Endothelial cell of umbilical vein (primary cell): Measurements from ENCODE around the gene TEDC2. TPM values are rescaled to one million over a fixed set of nuclear protein-coding genes. Genes with fewer than 3 reads are reported as not detected.

ENCODE experiments used
- BruUV-seq: library from RNA; stranded (reverse); fragments of 400-500 nt; replicated peaks from 2 replicates; lab custom pipeline; 2021; lab: Mats Ljungman, UMichigan
- CTCF ChIA-PET: fragments of 300-600, 350-600 bp; sonication (Branson Sonifier 250); formaldehyde crosslinking; loops from one replicate; lab custom pipeline; 2021; ENCODE audit warnings: antibody characterized with exemption, inconsistent platforms; lab: Charles Lee
- POLR2A ChIA-PET: fragments of 300-600, 350-600 bp; sonication (Branson Sonifier 250); formaldehyde crosslinking; loops from one replicate; lab custom pipeline; 2021; ENCODE audit warnings: antibody characterized with exemption, inconsistent platforms; lab: Charles Lee
- DNase-seq: peaks from one replicate; pipeline ENCODE4 v3.0.0-alpha.2; 2011; ENCODE audit warnings: low read depth, low spot score
- FAIRE-seq: peaks from 2 replicates; lab custom pipeline; 2011; peaks lifted over from hg19 to GRCh38; lab: Jason Lieb, UNC
- H2AFZ ChIP-seq: 2 replicates; pipeline ENCODE4 v1.6.0; 2012; ENCODE audit warnings: low read depth, low read length, control low read depth, inconsistent platforms
- H3K27ac ChIP-seq: 2 replicates; pipeline ENCODE4 v1.5.1; 2011; ENCODE audit warnings: low read depth, mild to moderate bottlenecking, control low read depth, low read length, moderate library complexity; ENCODE audit not compliant: insufficient read depth
- H3K27me3 ChIP-seq, 2 experiments: 2 replicates each; pipeline versions ENCODE4 v1.6.0 to v1.6.1; 2011; ENCODE audit warnings: low read length in 2 of 2, mixed read lengths in 1 of 2; ENCODE audit not compliant: control insufficient read depth in 2 of 2, insufficient read depth in 2 of 2
- H3K36me3 ChIP-seq, 2 experiments: 2 replicates in 1 of 2; 3 replicates in 1 of 2; pipeline ENCODE4 v1.5.1; 2011; ENCODE audit warnings: low read length in 2 of 2, mild to moderate bottlenecking in 1 of 2, moderate library complexity in 1 of 2; ENCODE audit not compliant: control insufficient read depth in 2 of 2, insufficient read depth in 2 of 2; ENCODE audit errors: extremely low read depth in 1 of 2
- H3K4me1 ChIP-seq: 3 replicates; pipeline ENCODE4 v1.5.1; 2011; ENCODE audit warnings: mild to moderate bottlenecking, low read length; ENCODE audit not compliant: control insufficient read depth, insufficient read depth; ENCODE audit errors: extremely low read depth
- H3K4me2 ChIP-seq: 2 replicates; pipeline ENCODE4 v1.6.1; 2011; ENCODE audit warnings: low read length, control low read depth, mixed read lengths; ENCODE audit not compliant: insufficient read depth
- H3K4me3 ChIP-seq, 3 experiments: fragments of 200-600 bp in 1 of 3; sonication (generic), shearing (Covaris generic) in 1 of 3; replicated peaks in 1 of 3; 2 replicates each; pipeline ENCODE4 v1.5.1; 2011 to 2016; ENCODE audit warnings: control low read depth in 3 of 3, low read length in 3 of 3, mild to moderate bottlenecking in 2 of 3, inconsistent platforms in 1 of 3, low read depth in 1 of 3, moderate library complexity in 1 of 3; ENCODE audit not compliant: insufficient read depth in 1 of 3
- H3K79me2 ChIP-seq: 2 replicates; pipeline ENCODE4 v1.6.0; 2012; ENCODE audit warnings: low read length, inconsistent platforms; ENCODE audit not compliant: control insufficient read depth, insufficient read depth
- H3K9ac ChIP-seq: replicated peaks from 2 replicates; pipeline ENCODE3; 2011; ENCODE audit warnings: low read length, control low read depth; ENCODE audit not compliant: insufficient read depth; ENCODE audit errors: extremely low read depth
- H3K9me1 ChIP-seq: replicated peaks from 3 replicates; pipeline ENCODE4 v1.6.0; 2011; ENCODE audit warnings: mild to moderate bottlenecking, low read length; ENCODE audit not compliant: control insufficient read depth, insufficient read depth; ENCODE audit errors: extremely low read depth
- H3K9me3 ChIP-seq: replicated peaks from 2 replicates; pipeline ENCODE4 v1.5.1; 2012; ENCODE audit warnings: low read length, inconsistent platforms; ENCODE audit not compliant: control insufficient read depth, insufficient read depth
- H4K20me1 ChIP-seq: replicated peaks from 2 replicates; pipeline ENCODE3; 2011; ENCODE audit warnings: mild to moderate bottlenecking, low read length; ENCODE audit not compliant: control insufficient read depth, insufficient read depth; ENCODE audit errors: extremely low read depth
- EZH2 ChIP-seq: IDR thresholded peaks from 2 replicates; pipeline ENCODE4 v1.6.1; 2012; ENCODE audit warnings: borderline replicate concordance, low read depth, mild to moderate bottlenecking, moderate library complexity, low read length, inconsistent platforms; ENCODE audit not compliant: severe bottlenecking
- FOS ChIP-seq: IDR thresholded peaks from 2 replicates; pipeline ENCODE4 v1.6.1; 2011; ENCODE audit warnings: mild to moderate bottlenecking, low read length, moderate library complexity, borderline replicate concordance; ENCODE audit not compliant: insufficient read depth
- GATA2 ChIP-seq: IDR thresholded peaks from 2 replicates; pipeline ENCODE4 v1.7.0; 2011; ENCODE audit warnings: low read depth, mild to moderate bottlenecking, moderate library complexity, mixed read lengths, low read length; ENCODE audit not compliant: insufficient read length, insufficient read depth
- MYC ChIP-seq: IDR thresholded peaks from one replicate; pipeline ENCODE4 v1.6.1; 2011; ENCODE audit warnings: mild to moderate bottlenecking, low read depth, low read length
- POLR2A ChIP-seq: IDR thresholded peaks from 2 replicates; pipeline ENCODE4 v1.6.1; 2012; ENCODE audit warnings: low read depth, mild to moderate bottlenecking, control low read depth, low read length
- dilution Hi-C: fragments of 300-500 bp; cut with MboI; formaldehyde crosslinking; loops from one replicate; pipeline ENCODE4 v1.15.0; 2019; ENCODE audit warnings: low sequenced_read_pairs; ENCODE audit not compliant: extremely low pct_ligation_motif_present
- intact Hi-C: fragments of 100-400 bp; cut with micrococcal nuclease; formaldehyde crosslinking; loops from one replicate; pipeline ENCODE4 v1.10.0; 2022
- polyA plus RNA-seq, 4 experiments: library from polyadenylated mRNA; depleted of rRNA in 3 of 4; stranded (reverse) in 3 of 4; unstranded in 1 of 4; fragments of >200 nt; gene quantifications; 2 replicates each; pipeline versions ENCODE4 v1.2.1 to v1.2.3, GENCODE V29; 2011 to 2012; ENCODE audit warnings: missing spikeins in 1 of 4
- total RNA-seq: library from RNA; stranded (reverse); gene quantifications from 2 replicates; pipeline ENCODE4 v1.2.3, GENCODE V29; 2021
- TF ChIP-seq, protein P1 (sequence below): IDR thresholded peaks from 2 replicates; pipeline ENCODE4 v1.6.1; 2011; ENCODE audit not compliant: insufficient read depth, insufficient read length

The TEDC2 gene
- total and polyA plus RNA-seq, 2 donors (not counting 3 experiments of a cell fraction or from before 2014, with no cell fraction given), result 7.6 to 12.7 TPM

DNA sequence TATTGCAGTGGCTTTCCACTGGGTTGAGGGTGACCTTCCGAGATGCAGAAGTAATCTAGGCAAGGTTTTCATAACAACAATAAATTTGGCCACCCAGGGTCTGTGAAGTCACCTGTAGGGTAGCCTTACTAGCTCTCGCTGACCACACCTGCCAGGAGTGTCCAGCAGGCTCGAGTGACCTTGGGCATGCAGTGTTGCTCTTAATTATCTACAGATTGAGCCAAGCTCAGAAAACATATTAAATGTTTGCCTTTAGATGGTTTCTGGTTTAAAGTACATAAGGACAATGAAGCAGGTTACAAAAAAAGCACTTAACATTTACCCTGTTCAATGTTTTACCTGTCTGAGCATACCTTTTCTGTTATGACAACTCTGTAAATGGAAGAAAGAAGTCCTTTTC lies 16.8 kb downstream of the TEDC2 start:
- BruUV-seq, result TSS peak; percentile 21
- H3K27me3 ChIP-seq, result peaks cover 4 to 5% of the 10 kb centered on the region in 2 experiments
- H3K27ac ChIP-seq, result no peak overlapping the region
- TF ChIP-seq POLR2A, result no peak
- TF ChIP-seq MYC, result no peak
- no peak for TF ChIP-seq EZH2
- dilution Hi-C loops, result no loop called here
- no peaks in the 10 kb centered on the region for H3K9me3 ChIP-seq
- H3K4me1 ChIP-seq, result peaks cover 10% of the 10 kb centered on the region
- no peaks in the 10 kb centered on the region for H3K36me3 ChIP-seq
- no peak for FAIRE-seq
- H3K9ac ChIP-seq, result no peak overlapping the region
- no peak overlapping the region for H3K4me2 ChIP-seq
- CTCF ChIA-PET, result no interaction called here
- H3K4me3 ChIP-seq, result no peak overlapping the region
- no peaks in the 10 kb centered on the region for H4K20me1 ChIP-seq
- DNase-seq, result no peak
- no peak overlapping the region for H2AFZ ChIP-seq
- no peaks in the 10 kb centered on the region for H3K9me1 ChIP-seq
- H3K79me2 ChIP-seq, result peaks cover 9% of the 10 kb centered on the region
- intact Hi-C loops, result no loop called here
- POLR2A ChIA-PET, result no interaction called here

DNA sequence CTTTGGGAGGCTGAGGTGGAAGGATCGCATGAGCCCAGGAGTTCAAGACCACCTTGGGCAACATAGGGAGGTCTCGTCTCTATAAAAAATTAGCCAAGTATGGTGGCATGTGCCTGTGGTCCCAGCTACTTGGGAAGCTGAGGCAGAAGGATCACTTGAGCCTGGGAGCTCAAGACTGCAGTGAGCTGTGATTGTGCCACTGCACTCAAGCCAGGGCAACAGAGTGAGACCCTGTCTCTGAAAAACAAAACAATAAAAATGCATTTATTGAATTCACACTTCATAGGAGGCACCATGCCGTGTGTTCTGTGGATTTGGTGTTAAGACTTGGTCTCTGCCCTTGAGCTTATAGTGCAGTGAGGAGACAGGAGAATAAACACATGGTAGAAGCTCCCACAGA lies 17.4 kb downstream of the TEDC2 start:
- CTCF ChIA-PET, result interaction anchor here (0.7 to 1.1 kb wide), 2 partner anchors 19 to 24 kb away, joined by 3 read pairs; no protein-coding TSS in a partner anchor
- H2AFZ ChIP-seq, result no peak overlapping the region
- H3K4me1 ChIP-seq, result peaks cover 10% of the 10 kb centered on the region
- no peak overlapping the region for H3K4me3 ChIP-seq
- FAIRE-seq (no peak), DNase-seq (no peak)
- H3K27ac ChIP-seq, result no peak overlapping the region
- POLR2A ChIA-PET, result no interaction called here
- no peak overlapping the region for H3K9ac ChIP-seq
- TF ChIP-seq GATA2 (no peak), EZH2 (no peak), FOS (no peak)
- TF ChIP-seq, protein P1, sequence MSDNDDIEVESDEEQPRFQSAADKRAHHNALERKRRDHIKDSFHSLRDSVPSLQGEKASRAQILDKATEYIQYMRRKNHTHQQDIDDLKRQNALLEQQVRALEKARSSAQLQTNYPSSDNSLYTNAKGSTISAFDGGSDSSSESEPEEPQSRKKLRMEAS, result no peak
- no peaks in the 10 kb centered on the region for H3K36me3 ChIP-seq
- peaks cover 9% of the 10 kb centered on the region for H3K79me2 ChIP-seq
- no peaks in the 10 kb centered on the region for H4K20me1 ChIP-seq
- no peaks in the 10 kb centered on the region for H3K27me3 ChIP-seq
- H3K9me3 ChIP-seq, result no peaks in the 10 kb centered on the region
- H3K9me1 ChIP-seq, result no peaks in the 10 kb centered on the region
- intact Hi-C loops, result no loop called here
- dilution Hi-C loops, result no loop called here
- H3K4me2 ChIP-seq, result no peak overlapping the region
- no TSS peak for BruUV-seq
